Karpas-422 (cell line): ENCODE measurements around the gene GAL. TPM values are rescaled to one million over a fixed set of nuclear protein-coding genes. Genes with fewer than 3 reads are reported as not detected.

Experiments used
- DNase-seq: peaks from one replicate; pipeline ENCODE4 v3.0.0-alpha.2; 2015
- H2AFZ ChIP-seq: fragments of 200-600 bp; sonication (generic); 2 replicates; pipeline ENCODE4 v1.6.1; 2014; ENCODE audit warnings: antibody characterized with exemption, low read length, mixed read lengths
- H3K27ac ChIP-seq: fragments of 200-600 bp; sonication (generic); 2 replicates; pipeline ENCODE4 v1.5.1; 2014; ENCODE audit warnings: mild to moderate bottlenecking, low read length, moderate library complexity
- H3K27me3 ChIP-seq: fragments of 200-600 bp; sonication (generic); 2 replicates; pipeline ENCODE4 v1.6.1; 2014; ENCODE audit warnings: low read length, mixed read lengths
- H3K36me3 ChIP-seq: fragments of 200-600 bp; sonication (generic); 2 replicates; pipeline ENCODE4 v1.6.1; 2014; ENCODE audit warnings: low read length, mixed read lengths; ENCODE audit not compliant: insufficient read depth
- H3K4me1 ChIP-seq: fragments of 200-600 bp; sonication (generic); 2 replicates; pipeline ENCODE4 v1.6.1; 2014; ENCODE audit warnings: mild to moderate bottlenecking, low read length, mixed read lengths
- H3K4me2 ChIP-seq: fragments of 200-600 bp; sonication (generic); 2 replicates; pipeline ENCODE4 v1.6.1; 2014; ENCODE audit warnings: low read length, low read depth, mild to moderate bottlenecking; ENCODE audit not compliant: poor library complexity, severe bottlenecking
- H3K4me3 ChIP-seq: fragments of 200-600 bp; sonication (generic); 2 replicates; pipeline ENCODE4 v1.5.1; 2014; ENCODE audit warnings: mild to moderate bottlenecking, antibody characterized with exemption, low read length, mixed read lengths
- H3K79me2 ChIP-seq: fragments of 200-600 bp; sonication (generic); 2 replicates; pipeline ENCODE4 v1.6.1; 2014; ENCODE audit warnings: mild to moderate bottlenecking, low read length, mixed read lengths
- H3K9ac ChIP-seq: fragments of 200-600 bp; sonication (generic); 2 replicates; pipeline ENCODE4 v1.6.0; 2014; ENCODE audit warnings: low read length
- H3K9me2 ChIP-seq: fragments of 200-600 bp; sonication (generic), shearing (Covaris generic); replicated peaks from 2 replicates; pipeline ENCODE4 v1.6.0; 2014; ENCODE audit warnings: mild to moderate bottlenecking, low read length, moderate library complexity; ENCODE audit not compliant: insufficient read depth
- H3K9me3 ChIP-seq: fragments of 300-700, 200-600 bp; sonication (generic); 2 replicates; pipeline ENCODE4 v1.6.1; 2014; ENCODE audit warnings: low read length, mixed read lengths
- H4K20me1 ChIP-seq: fragments of 200-600 bp; sonication (generic); 2 replicates; pipeline ENCODE4 v1.6.1; 2014; ENCODE audit warnings: mild to moderate bottlenecking, antibody characterized with exemption, low read length, low read depth; ENCODE audit not compliant: insufficient read depth
- total RNA-seq: library from RNA; depleted of rRNA; stranded (reverse); fragments of >200 nt; shearing (Covaris generic); gene quantifications from 2 replicates; pipeline ENCODE4 v1.2.3, GENCODE V29; 2014; ENCODE audit warnings: low replicate concordance

GAL gene
- total RNA-seq, 1 experiment from 2014 or later = not detected

DNA sequence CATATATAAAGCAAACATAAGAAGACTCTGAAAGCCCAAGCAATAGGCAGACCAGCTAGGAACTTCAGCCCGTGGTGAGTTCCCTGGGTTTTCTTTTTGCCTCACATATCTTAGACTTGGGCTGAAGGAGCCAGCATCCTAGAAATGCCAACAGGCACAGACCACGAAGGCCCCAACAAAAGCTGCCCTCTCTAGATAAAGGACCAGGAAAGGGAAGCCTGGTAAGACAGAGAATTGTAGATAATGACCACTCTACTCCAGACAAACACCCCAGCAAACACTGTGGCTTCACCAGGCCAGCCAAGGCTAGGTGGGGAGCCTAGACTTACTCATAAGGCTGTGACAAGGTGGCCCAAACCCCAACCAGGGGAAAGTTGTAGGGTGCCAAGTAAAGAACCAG, 11.2 kb downstream of the GAL start:
- no peak for DNase-seq
- Histone ChIP-seq H3K4me3 (no peak overlapping the region), H3K36me3 (no peaks in the 10 kb centered on the region), H2AFZ (no peak overlapping the region), H3K79me2 (no peaks in the 10 kb centered on the region), H3K9me3 (0 out of 2 replicates have a peak, but pooled peaks cover 3% of the 10 kb centered on the region), H4K20me1 (no peaks in the 10 kb centered on the region), H3K9me2 (no peaks in the 10 kb centered on the region), H3K27ac (no peak overlapping the region), H3K4me1 (no peaks in the 10 kb centered on the region), H3K4me2 (no peak overlapping the region), H3K9ac (no peak overlapping the region), H3K27me3 (no peaks in the 10 kb centered on the region)

DNA sequence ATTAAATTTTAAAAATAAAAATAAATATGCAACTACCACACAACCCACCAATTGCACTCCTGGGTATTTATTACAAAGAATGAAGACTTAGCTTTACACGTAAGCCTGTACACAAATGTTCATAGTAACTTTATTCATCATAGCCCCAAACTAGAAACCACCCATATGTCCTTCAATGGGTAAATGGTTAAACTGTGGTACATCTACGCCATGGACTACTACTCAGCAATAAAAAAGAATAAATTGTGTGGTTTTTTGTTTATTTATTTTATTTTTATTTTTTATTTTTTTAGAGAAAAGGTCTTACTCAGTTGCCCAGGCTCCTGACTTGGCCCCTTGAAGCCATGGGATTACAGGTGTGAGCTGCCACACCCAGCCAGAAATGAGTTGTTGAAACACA, 14.6 kb downstream of the GAL start:
- Histone ChIP-seq H3K36me3 (no peaks in the 10 kb centered on the region), H2AFZ (no peak overlapping the region), H3K27me3 (no peaks in the 10 kb centered on the region), H3K9me3 (0 out of 2 replicates have a peak, but pooled peaks cover 3% of the 10 kb centered on the region), H3K4me2 (no peak overlapping the region), H3K9ac (no peak overlapping the region), H3K79me2 (no peaks in the 10 kb centered on the region), H3K4me1 (no peaks in the 10 kb centered on the region), H4K20me1 (no peaks in the 10 kb centered on the region), H3K4me3 (no peak overlapping the region), H3K9me2 (no peaks in the 10 kb centered on the region), H3K27ac (no peak overlapping the region)
- no peak for DNase-seq

DNA sequence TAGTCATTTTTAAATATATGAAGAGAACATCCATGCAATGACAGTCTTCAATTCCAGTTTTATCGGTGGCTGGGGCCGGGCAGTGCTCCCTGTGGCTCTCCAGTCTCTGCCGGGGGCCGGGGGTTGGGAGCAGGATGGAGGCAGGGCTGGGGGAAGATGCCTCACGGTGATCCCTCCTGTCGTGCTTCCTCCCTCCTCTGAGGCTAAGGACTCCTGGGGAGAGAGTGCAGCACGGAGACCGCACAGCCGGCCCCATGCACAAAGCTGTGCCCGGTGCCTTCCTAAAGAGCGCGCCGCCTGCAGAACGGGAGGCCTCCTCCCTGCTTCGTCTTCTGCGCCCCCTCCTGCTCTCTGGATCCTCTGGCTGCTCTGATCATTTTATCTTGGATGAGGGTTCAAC, 20.5 kb downstream of the GAL start:
- no peaks in the 10 kb centered on the region for H4K20me1 ChIP-seq
- H3K9me3 ChIP-seq = no peaks in the 10 kb centered on the region
- no peaks in the 10 kb centered on the region for H3K9me2 ChIP-seq
- no peaks in the 10 kb centered on the region for H3K79me2 ChIP-seq
- no peak overlapping the region for H3K27ac ChIP-seq
- H3K36me3 ChIP-seq = no peaks in the 10 kb centered on the region
- H3K4me3 ChIP-seq = no peak overlapping the region
- H3K27me3 ChIP-seq = no peaks in the 10 kb centered on the region
- no peak overlapping the region for H3K4me2 ChIP-seq
- H2AFZ ChIP-seq = no peak overlapping the region
- H3K9ac ChIP-seq = no peak overlapping the region
- H3K4me1 ChIP-seq = no peaks in the 10 kb centered on the region
- no peak for DNase-seq

DNA sequence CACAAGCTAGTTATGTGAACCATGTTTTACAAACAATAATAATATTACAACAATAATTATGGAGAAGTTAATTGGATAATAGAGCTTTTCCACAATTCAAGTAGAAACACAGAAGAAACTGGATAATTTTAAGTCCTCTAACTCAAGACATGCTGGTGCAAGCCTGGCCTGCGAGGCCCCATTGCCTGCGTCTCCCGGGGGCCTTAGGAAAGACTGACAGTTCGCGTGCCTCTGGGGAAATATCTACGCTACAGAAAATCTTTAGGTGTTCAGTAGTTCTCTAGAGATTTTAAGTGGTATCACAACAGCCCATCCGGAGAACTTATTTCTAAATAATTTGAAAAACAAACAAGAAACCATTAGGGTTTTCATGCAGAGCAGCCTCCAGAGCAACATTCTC, 23.2 kb downstream of the GAL start:
- H4K20me1 ChIP-seq = no peaks in the 10 kb centered on the region
- H3K9me3 ChIP-seq = no peaks in the 10 kb centered on the region
- H3K4me3 ChIP-seq = no peak overlapping the region
- no peak overlapping the region for H3K27ac ChIP-seq
- no peaks in the 10 kb centered on the region for H3K79me2 ChIP-seq
- no peak for DNase-seq
- H3K36me3 ChIP-seq = no peaks in the 10 kb centered on the region
- no peak overlapping the region for H2AFZ ChIP-seq
- no peak overlapping the region for H3K9ac ChIP-seq
- H3K4me1 ChIP-seq = no peaks in the 10 kb centered on the region
- no peaks in the 10 kb centered on the region for H3K9me2 ChIP-seq
- no peaks in the 10 kb centered on the region for H3K27me3 ChIP-seq
- no peak overlapping the region for H3K4me2 ChIP-seq

- Histone ChIP-seq H3K27me3 (no peaks in the 10 kb centered on the region), H3K4me2 (no peak overlapping the region), H3K36me3 (no peaks in the 10 kb centered on the region), H3K9ac (no peak overlapping the region), H3K4me3 (no peak overlapping the region), H3K79me2 (no peaks in the 10 kb centered on the region), H3K9me3 (no peaks in the 10 kb centered on the region), H4K20me1 (no peaks in the 10 kb centered on the region), H3K9me2 (no peaks in the 10 kb centered on the region), H2AFZ (no peak overlapping the region), H3K4me1 (no peaks in the 10 kb centered on the region), H3K27ac (no peak overlapping the region)
- no peak for DNase-seq
These were observed 24.7 kb downstream of the GAL start for GRCh38 chr11:68709062-68709461.

GRCh38 chr11:68710409-68710808, 26.1 kb downstream of the GAL start:
- Histone ChIP-seq H3K9me2 (no peaks in the 10 kb centered on the region), H3K36me3 (no peaks in the 10 kb centered on the region), H3K9me3 (no peaks in the 10 kb centered on the region), H3K4me3 (no peak overlapping the region), H3K27me3 (no peaks in the 10 kb centered on the region), H3K27ac (no peak overlapping the region), H3K4me1 (no peaks in the 10 kb centered on the region), H4K20me1 (no peaks in the 10 kb centered on the region), H3K4me2 (no peak overlapping the region), H2AFZ (no peak overlapping the region), H3K79me2 (no peaks in the 10 kb centered on the region), H3K9ac (no peak overlapping the region)
- DNase-seq = no peak

GRCh38 chr11:68711114-68711513, 26.8 kb downstream of the GAL start:
- H3K27me3 ChIP-seq = no peaks in the 10 kb centered on the region

GRCh38 chr11:68714060-68714856, 29.9 kb downstream of the GAL start:
- Histone ChIP-seq H3K4me2 (no peak overlapping the region), H3K36me3 (no peaks in the 10 kb centered on the region), H4K20me1 (no peaks in the 10 kb centered on the region), H3K4me1 (no peaks in the 10 kb centered on the region), H3K9me3 (no peaks in the 10 kb centered on the region), H3K79me2 (no peaks in the 10 kb centered on the region), H3K9ac (no peak overlapping the region), H3K9me2 (no peaks in the 10 kb centered on the region), H3K27ac (no peak overlapping the region), H2AFZ (no peak overlapping the region), H3K27me3 (no peaks in the 10 kb centered on the region), H3K4me3 (no peak overlapping the region)
- no peak for DNase-seq

More at GRCh38 chr11:68711114-68711513, 26.8 kb downstream of the GAL start:
- Histone ChIP-seq H3K9me2 (no peaks in the 10 kb centered on the region), H3K9me3 (no peaks in the 10 kb centered on the region), H4K20me1 (no peaks in the 10 kb centered on the region), H3K9ac (no peak overlapping the region), H3K4me3 (no peak overlapping the region), H2AFZ (no peak overlapping the region), H3K79me2 (no peaks in the 10 kb centered on the region), H3K4me1 (no peaks in the 10 kb centered on the region), H3K36me3 (no peaks in the 10 kb centered on the region), H3K27ac (no peak overlapping the region), H3K4me2 (no peak overlapping the region)
- DNase-seq = no peak
